Activated T-cell treated with anti-CD3 and anti-CD28 coated beads for 4 hours (primary cell): ENCODE data around the gene PC.
A peak's percentile ranks its signal among the peaks of the same experiment; 100 is the strongest.
"Not testable (repeated sequence)": the region's sequence is repeated elsewhere in the genome, so short reads cannot be mapped to it uniquely, and the experiment has no call there.

Experiments
- DNase-seq: peaks from one replicate; pipeline ENCODE4 v3.0.0-alpha.2; 2020

Gene PC

DNA sequence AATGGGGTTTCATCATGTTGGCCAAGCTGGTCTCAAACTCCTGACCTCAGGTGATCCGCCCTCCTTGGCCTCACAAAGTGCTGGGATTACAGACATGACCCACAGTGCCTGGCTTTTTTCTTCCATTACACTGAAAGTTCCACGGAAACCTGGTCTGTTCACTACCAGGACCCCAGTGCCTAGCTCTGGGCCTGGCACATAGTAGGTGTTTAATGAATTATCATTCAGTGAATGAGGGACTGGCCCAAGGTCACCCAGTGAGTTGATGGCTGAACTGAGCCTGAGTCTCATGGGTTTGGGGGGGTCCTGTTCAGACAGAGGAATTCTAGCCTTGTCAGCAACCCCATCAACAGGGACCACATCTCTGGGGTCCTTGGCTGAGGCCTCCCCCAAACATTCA, 20.0 kb upstream of the PC start:
- DNase-seq, result no peak

DNA sequence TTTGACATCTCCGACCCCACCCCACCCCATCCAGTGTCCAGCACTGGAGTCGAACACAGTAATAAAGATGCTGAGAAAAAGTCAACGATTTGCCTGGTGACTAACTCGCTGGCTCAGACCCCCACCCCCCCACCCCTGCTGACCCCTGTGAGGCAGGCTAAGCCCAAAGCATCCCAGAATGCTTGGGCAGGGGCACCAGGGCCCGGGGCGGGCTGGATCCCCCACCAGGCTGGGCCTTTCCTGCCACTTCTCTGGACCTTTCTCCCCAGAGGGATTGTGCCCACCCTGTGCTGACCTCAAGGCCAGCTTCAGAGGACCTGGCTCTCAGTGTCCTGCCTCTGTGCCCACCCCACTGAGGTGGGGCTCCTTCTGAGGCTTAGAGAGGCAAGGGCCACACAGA, 18.7 kb upstream of the PC start:
- no peak for DNase-seq

DNA sequence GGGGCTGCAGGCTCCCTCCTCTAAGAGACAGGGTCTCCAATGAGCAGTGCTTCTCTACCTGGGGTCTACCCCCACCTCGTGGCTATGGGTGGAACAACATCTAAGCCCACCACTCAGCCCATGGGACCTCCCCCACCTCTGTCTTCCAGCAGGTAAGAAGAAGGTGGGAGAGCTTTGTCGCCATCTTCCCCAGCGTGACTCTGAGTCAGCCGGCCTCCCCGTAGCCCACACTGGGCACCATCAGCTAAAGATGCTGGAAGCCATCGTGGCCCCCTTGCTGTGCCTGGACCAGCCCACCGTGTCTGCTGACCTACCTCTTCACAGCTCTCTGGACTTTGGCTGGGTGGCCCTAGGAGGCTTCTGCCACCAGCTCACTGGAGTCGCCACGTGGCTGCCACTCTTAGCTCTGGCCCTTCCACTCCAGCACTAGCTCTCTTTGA, 17.9 kb upstream of the PC start:
- DNase-seq, result peak; percentile 19

DNA sequence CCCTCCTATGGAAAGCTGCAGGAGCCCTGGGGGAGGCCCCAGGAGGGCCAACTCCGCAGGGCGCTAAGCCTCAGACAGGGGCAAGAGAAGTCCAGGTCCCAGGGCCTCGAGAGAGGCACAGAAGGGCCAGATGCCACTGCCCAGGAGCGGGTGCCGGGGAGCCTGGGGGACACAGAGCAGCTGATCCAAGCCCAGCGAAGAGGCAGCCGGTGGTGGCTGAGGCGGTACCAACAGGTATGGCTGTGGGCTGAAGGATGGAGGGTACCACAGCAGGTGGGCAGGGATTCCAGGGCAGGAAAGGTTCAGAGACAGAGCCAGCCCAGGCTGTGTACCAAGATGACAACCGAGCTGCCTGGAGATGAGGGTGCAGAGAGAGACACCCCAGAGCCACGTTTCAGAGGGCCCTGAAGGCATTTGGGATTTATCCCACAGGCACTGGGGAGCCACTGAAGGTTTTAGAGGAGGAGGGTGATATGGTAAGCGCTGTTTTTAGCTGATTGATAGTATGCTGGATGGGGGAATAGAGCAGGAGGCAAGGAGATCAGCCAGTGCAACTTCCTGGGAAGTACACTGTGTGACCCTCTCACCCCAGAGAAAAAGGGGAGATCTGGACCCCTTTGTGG, 17.3 kb upstream of the PC start:
- no peak for DNase-seq

DNA sequence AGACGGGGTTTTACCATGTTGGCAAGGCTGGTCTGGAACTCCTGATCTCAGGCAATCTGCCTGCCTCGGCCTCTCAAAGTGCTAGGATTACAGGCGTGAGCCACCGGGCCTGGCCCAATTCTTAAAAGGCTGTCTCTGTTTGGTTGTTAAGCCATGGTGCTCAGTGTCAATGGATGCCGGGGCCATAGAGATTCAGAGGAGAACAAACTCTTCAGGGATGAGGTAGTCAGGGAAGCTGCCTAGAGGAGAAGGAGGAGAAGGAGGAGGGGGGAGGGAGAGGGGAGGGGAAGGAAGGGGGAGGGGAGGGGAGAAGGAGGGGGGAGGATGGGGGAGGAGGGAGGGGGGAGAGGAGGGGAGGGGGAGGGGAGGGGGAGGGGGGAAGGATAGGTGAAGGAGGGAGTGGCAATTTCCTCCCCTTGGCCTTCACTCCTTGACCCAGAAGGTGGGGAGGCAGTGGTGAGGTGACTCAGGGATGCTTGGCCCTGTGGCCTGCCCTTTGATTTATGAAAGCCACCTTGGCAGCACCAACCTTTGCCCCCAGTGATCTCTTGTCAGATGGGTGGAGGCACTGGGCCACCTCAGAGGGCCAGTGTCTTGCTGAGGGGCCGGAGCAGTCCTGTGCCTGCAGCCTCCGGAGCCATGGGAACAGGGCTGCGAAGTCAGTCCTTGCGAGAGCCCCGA, 16.7 kb upstream of the PC start, which contains the start of gene C11orf86:
C11orf86 (plus strand) TSS at position 581 of the 681 bp plus-strand sequence; CDS start at position 640, 59 bp downstream.
- no peak for DNase-seq

DNA sequence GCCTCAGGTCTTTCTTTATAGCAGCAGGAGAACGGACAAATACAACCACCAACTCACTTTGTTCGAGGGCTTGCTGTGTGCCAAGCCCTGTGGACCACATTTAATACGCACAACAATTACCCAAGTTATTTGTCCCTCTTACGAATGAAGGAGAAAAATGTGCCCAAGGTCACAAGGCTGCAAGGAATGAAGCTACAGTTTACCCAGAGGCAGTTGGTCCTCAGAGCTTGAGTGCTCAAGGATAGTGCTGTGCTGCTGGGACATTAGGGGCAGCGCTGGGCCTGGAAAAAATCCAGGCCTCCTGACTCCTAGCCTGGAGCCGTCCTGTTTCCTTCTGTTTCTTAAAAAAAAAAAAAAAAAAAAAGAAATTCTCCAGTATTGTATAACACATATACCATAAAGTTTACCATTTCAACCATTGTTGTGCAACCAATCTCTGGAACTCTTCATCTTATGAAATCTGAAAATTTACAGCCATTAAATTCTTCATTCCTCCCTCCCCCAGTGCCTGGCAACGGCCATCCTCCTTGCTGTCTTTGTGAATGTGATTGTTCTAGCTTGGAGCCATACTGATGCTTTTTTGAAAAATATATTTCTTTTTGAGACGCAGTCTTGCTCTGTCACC, 15.9 kb upstream of the PC start:
- DNase-seq, result no peak

DNA sequence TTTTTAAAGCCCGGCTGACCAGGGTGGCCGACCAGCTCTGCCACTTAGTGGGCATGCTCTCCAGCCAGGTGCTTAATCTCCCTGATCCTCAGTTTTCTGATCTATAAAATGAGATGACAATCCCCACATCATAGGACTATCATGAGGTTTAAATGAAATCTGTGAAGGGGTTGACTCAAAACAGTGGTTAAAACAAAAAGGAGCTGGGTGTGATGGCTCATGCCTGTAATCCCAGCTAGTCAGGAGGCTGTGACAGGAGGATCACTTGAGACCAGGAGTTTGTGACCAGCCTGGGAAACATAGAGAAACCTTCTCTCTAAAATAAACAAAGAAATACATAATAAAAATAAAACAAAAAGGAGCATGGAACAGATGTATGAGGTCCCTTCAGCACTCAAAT, 13.3 kb upstream of the PC start:
- no peak for DNase-seq

DNA sequence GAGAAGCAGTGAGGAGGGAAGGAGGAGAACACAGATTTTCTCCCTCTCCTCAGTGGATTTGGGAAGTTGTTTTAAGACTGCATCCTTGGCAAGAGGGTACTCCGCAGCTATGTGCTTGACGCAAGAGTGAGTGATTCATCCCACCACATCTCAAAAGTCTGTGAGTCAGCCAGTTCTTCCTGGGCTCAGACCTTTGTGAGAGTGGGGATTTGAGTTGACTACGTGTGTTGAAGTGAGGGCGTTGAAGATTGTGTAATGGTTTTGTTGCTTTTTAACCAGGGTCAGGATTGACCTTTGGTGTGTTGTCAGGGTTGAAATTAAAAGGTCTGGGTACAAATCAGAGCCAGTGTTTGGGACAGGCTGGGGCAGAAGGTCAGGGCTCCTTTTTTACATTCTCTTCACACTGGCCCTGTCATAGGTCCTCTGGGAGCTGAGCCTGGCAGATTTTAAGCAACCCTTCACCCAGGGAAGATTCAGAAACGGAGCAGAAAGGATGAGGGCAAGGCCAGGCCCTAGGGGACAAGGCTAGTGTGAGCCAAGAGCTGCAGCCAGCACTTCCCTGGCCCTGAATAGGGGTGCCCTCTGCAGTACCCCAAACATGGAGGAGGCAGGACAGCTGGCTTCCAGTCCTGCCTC, 12.7 kb upstream of the PC start:
- DNase-seq, result no peak

DNA sequence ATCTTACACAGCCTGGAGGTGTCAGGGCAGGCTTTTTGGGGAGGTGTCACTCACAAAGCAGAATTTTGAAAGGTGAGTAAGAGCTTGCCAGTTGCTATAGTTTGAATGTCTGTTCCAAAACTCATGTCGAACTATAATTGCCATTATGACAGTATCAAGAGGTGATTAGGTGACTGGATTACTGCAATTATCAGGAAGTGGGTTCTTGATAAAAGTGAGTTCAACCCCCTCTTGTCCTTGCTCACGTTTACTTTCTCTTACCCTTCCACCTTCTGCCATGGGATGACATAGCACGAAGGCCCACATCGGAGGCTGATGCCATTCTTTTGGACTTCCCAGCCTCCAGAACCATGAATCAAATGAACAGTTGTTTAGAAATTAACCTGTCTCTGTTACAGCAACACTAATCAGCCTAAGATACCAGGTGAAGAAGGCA, 12.2 kb upstream of the PC start:
- no peak for DNase-seq

DNA sequence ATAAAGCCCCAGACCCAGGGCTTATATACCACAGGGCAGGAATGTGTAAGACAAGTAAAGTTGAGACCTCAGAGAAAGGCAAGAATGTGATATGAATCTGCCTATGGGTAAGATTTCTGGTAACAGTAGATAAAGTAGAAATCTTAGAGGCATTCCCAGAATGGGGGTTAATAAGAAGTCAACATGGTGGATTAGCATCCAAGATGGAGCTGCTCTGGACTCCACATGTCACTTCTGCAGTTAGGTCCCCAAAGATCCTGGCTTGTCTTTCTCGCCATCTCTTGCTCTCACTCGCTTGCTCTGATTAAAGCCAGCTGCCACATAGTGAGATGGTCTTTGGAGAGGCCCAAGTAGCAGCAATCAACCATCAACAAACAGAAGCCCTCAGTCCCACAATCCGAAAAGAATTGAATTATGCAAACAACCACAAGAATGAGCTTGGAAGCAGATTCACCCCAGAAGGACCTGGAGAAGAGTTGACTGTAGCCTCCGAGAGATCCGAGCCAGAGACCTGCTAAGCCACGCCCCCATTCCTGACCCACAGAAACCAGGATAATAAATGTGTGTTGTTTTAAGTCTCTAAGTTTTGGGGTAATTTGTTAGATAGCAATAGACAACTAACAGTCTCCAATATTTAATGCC, 11.5 kb upstream of the PC start:
- DNase-seq, result no peak

DNA sequence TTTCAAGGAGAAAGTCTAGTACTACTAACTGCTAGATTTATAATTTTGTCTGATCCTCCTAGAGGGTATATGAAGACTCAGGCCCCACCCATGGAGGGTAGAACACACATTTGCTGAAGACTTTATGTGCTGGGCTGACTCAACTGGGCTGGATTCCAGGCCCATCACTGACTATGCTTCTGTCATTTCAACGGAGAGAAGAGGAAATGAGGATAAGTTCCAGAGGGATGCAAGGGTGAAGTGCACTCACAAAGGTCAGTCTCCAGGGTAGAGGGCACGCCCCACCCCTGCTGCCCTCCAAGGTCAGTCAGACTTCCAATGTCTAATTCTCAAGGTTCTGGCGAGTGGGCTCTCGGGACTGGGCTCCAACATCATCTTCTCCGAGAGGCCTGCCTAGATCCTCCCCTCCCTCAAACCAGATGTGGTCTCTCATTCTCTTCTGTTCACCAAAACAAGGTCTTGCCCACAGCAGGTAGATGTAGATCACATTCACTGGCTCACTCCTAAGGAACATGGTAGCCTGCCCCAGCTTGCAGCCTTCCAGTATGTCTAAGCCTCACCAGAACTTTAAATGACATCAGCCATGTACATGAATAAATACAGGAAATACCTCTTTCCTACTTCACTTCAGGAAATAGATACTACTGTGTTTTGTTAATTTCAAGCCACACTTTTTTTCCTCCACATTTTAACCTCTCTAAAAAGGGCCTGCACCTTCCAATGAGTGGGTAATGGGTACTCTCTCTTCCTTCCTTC, 9.7 kb upstream of the PC start:
- DNase-seq, result no peak

DNA sequence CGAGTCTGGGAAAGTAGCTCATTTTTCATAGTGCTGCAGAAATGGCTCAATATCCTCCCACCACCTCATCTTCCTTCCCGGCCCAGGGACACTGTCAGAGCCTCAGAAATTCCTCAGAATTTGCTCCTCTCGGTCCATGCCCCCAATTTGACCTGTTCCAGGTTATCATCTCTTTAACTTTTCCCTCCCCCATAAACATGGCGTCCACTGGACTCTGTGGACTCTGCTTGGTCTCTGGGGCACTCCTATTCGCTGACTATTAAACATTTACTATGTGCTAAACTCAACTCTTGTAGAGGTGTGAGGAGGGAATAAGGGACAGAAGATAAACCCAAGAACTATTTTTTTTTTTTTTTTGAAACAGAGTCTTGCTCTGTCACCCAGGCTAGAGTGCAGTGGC, 8.2 kb upstream of the PC start:
- no peak for DNase-seq

DNA sequence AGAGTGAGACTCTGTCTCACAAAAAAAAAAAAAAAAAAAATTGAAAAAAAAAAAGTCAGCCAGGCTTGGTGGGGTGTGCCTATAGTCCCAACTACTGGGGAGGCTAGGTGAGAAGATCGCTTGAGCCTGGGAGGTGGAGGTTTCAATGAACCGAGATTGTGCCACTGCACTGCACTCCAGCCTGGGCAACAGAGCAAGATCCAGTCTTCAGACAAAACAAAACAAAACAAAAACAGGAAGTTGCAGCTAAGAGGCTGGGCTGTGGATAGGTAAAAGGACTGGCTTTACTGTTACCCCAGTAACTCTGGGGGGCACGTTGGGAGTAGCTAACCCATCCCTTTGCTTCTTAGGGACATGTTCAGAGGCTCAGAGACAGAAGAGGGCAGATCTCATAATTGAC, 6.3 kb upstream of the PC start:
- no peak for DNase-seq

DNA sequence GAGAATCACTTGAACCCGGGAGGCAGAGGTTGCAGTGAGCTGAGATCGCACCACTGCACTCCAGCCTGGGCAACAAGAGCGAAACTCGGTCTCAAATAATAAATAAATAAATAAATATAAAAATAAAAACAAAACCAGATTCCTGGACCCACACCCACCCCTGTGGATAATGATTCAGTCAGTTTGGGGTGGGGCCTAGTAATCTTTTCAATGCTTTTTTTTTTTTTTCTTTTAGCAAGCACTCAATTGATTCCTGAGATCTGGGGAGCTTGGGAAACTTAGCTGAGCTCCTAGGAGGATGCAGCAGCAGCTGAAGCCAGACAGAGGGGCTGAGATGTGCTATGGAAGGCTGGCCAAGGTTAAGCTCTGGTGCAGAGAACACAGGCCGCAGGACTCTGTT, 4.6 kb upstream of the PC start:
- no peak for DNase-seq

DNA sequence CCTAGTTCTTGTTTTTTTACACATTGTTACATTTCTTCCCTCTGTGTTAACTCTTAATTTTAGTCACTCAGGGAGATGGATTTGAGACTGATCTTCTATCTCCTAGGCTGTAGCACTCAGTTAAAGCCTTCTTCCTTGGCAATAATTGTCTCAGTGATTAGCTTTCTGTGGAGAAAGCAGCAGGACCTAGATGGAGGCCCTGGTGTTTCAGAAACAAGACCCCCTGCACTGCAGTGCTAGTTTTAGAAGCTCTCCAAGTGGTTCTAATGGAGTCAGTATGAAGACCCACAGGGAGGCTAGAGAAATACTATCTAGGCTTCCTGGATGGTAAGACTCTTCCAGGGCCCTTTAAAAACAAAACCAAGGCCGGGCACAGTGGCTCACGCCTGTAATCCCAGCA, 4.1 kb upstream of the PC start:
- DNase-seq, result no peak

DNA sequence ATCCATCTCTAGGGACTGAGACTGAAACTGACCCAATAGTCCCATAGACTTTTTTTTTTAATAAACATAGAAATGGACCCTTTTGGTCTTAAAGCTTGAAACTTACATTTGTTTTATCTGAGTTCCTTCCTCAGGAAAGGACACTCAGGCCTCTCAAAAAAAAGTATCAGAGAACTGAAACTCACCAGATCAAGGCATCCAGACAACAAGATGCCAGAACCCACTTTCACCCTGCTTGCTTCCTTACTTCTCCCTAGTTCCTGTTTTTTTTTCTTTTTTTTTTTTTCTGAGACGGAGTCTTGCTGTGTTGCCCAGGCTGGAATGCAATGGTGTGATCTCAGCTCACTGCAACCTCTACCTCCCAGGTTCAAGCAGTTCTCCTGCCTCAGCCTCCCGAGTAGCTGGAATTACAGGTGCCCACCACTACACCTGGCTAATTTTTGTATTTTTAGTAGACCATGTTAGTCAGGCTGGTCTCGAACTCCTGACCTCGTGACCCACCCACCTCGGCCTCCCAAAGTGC, 3.6 kb upstream of the PC start:
- not testable (repeated sequence) for DNase-seq

DNA sequence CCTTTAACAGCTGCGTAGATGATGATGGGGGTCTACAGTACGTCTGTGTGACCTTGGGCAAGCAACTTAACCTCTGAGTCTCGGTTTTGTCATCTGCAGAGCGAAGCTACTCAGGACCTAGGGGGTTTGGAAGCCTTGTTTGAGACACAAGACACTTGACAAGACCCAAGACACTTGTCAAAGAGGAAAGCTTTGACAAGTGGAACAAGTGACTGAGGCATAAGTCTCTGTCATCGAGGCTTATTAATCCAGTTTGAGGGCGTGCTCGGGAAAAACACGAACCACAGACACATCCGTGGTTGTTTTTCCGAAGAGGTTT, 732 bp upstream of the PC start:
- peak; percentile 11 for DNase-seq

DNA sequence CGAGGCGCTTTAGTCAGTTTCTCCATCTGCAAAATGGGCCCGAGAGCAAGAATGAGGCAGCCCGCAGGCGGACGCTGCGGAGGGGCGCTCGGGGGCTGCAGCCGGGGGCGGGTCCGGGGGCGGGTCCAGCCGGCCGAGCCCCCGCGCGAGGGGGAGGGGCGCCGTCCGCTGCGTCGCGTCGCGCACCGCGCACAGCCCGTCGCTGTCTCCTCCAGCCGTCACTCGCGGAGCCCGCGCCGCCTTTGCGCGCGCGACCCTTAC, 282 bp downstream of the PC start:
- no peak for DNase-seq

DNA sequence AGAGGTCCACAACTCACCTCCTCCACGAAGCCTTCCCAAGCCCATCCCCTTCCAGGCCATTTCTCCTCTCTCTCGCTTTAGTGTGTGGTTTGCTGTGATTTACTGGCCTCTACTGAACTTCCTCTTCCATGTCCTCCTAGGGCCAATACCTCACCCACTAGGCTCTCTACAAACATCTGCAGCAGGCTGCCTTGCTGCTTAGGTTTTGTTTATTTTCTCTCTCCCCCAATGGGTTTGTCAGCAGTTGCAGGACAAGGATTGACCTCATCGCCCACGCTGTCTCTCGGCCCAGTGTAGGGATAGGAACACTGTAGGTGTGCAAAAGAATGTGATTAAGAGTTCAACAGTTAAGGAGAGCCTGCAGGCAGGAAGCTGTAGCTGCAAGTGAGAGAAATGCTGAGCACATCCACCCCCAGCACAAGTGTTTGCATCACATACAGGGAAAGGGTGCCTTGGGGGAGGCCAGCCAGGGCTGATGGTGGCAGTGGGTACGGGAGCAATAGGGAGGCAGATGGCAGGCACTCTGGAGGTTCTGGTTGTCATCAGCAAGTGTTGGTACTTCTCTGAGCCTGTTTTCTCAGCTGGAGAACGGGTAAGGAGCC, 1.4 kb downstream of the PC start:
- DNase-seq, result no peak

DNA sequence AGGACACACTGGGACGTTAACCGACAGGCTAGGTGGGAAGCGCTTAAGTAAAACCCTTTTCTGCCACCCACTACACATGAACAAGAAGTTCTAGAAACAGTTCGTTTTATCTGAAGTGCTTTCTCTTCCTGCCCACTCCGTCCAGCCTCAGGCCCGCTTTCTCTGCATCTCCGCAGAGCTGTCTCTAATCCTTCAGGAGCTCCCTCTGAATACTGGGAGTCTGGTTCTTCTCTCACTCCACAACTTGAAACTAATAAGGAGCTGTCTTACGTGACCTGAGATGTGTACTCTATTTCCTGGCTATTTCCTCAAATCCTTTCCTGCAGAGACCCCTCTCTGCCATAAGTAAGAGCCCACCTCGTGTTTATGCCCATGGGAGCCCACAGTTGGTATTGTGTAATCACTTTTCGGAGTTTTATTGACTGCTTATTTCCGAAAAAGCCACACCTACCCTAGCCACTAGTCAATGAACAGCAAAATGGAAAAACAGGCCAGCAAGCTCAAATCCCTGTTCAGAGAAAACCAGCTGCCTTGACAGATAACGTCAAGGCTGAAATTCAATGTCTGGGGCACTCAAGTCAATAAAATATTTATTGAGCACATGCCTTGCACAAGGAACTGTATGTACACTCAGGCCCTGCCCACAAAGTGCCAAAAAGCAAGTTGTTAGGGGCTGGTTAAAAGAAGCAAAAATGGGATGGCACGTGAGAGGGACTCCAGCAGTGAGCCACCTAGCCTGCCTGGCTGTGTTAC, 4.9 kb downstream of the PC start:
- DNase-seq, result no peak

DNA sequence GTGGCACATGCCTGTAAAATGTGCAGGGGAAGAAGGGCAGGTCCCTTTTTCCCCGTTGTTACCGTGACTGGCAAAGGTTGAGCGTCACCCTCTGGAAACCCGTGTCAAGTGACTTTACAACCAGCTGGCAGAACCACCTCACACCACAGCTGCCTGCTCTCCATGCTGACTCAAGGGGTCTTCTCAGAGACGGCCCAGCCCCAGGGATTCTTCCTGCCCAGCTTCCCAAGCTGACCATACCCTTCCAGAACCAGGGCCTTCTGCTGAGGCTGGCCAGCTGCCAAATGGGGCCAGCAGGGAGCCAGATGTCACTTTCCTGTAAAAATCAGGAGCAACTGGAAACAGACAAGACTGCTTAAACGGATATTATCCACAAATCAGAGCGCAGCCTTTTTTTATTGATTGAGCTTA, 6.3 kb downstream of the PC start:
- no peak for DNase-seq

DNA sequence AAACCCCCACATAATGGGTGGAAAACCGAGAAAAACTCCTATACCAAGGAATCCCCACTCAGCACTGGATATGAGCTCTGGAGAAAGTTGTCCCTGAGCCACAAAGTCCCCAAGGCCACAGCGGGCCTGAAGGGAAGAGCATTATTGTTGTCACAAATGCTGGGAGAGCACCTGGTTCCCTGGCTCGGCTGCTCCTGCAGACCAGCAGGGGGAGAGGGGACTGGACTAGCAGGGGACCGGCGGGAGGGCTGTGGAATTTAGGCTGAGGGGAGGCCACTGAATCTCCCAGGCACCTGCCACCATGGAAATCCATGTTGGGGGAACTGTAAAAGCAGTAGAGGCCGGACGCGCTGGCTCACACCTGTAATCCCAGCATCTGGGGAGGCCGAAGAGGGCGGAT, 7.0 kb downstream of the PC start:
- no peak for DNase-seq
